Measurements from ENCODE around the gene REL. TPM values are rescaled to one million over a fixed set of nuclear protein-coding genes. Genes with fewer than 3 reads are reported as not detected.
A peak's percentile ranks its signal among the peaks of the same experiment; 100 is the strongest.

Gene REL
- total RNA-seq (10 to 100 TPM; 26.5 to 28.0 TPM), polyA plus RNA-seq (10 to 100 TPM in 1 of 2 donors, 1 to 10 TPM in 1; 3.8 to 12.3 TPM)

- Histone ChIP-seq H3K4me3 (ENCODE audit: low read length in 2 of 2) (peak within 1 kb of the TSS; percentile 96 to 100), H3K4me1 (ENCODE audit: insufficient read depth, low read length) (peaks cover 33% of the 10 kb centered on the region), H3K27me3 (ENCODE audit: insufficient read depth, low read length) (no peaks in the 10 kb centered on the region), H3K27ac (ENCODE audit: low read depth, low read length) (peak within 1 kb of the TSS; percentile 100), H3K36me3 (ENCODE audit: insufficient read depth, low read length) (no peaks in the 10 kb centered on the region), H3K9me3 (ENCODE audit: control insufficient read depth in 1 of 2, low read length in 2 of 2) (no peaks in the 10 kb centered on the region)
- H3K9me3 Mint-ChIP-seq: peaks cover 0 to 1% (median 0%) of the 10 kb centered on the region in 8 donors
- peak within 1 kb of the TSS; percentile 92 to 100 (median 96) for H3K4me3 Mint-ChIP-seq
- intact Hi-C loops (cut with micrococcal nuclease): loop anchor here (1.0 to 10.0 kb wide), 8 partner anchors 13 to 656 kb away; partner anchors contain the start of genes PAPOLG, USP34 and XPO1
- H3K4me1 Mint-ChIP-seq: peaks cover 14 to 41% (median 31%) of the 10 kb centered on the region in 4 donors
- no peaks in the 10 kb centered on the region for H3K27me3 Mint-ChIP-seq
- peak; percentile 88 to 91 (median 89) for DNase-seq
- H3K36me3 Mint-ChIP-seq: peaks cover 0 to 23% of the 10 kb centered on the region in 2 donors
- CTCF ChIA-PET (ENCODE audit: partially characterized antibody): interaction anchor here (0.8 to 2.8 kb wide), 19 partner anchors 9 to 296 kb away, joined by 3 to 21 read pairs (median 3); no protein-coding TSS in a partner anchor
- peak within 1 kb of the TSS; percentile 91 to 100 (median 99) for H3K27ac Mint-ChIP-seq
- POLR2A ChIA-PET (ENCODE audit: partially characterized antibody): interaction anchor here (0.5 to 4.3 kb wide), 32 partner anchors 9 to 973 kb away, joined by 3 to 99 read pairs (median 4); partner anchors contain the start of genes FAM161A, PAPOLG, PEX13 and PUS10
Observed at GRCh38 chr2:60881047-60881932, at the start of gene REL. REL (plus strand) TSS chr2:60881574; CDS start chr2:60881841, 267 bp downstream.

- H3K9me3 ChIP-seq (ENCODE audit: control insufficient read depth in 1 of 2, low read length in 2 of 2): no peaks in the 10 kb centered on the region
- no peaks in the 10 kb centered on the region for H3K4me1 ChIP-seq (ENCODE audit: insufficient read depth, low read length)
- Mint-ChIP-seq H3K27me3 (peaks cover 5 to 14% of the 10 kb centered on the region in 2 donors), H3K4me3 (no peak overlapping the region), H3K27ac (no peak overlapping the region), H3K9me3 (peaks cover 0 to 4% (median 0%) of the 10 kb centered on the region in 8 donors), H3K36me3 (no peaks in the 10 kb centered on the region), H3K4me1 (peaks cover 0 to 3% (median 0%) of the 10 kb centered on the region in 4 donors)
- H3K27ac ChIP-seq (ENCODE audit: low read depth, low read length): no peak overlapping the region
- no peaks in the 10 kb centered on the region for H3K27me3 ChIP-seq (ENCODE audit: insufficient read depth, low read length)
- intact Hi-C loops (cut with micrococcal nuclease): no loop called here
- DNase-seq: no peak
- ChIA-PET POLR2A (ENCODE audit: partially characterized antibody) (no interaction called here), CTCF (ENCODE audit: partially characterized antibody) (interaction anchor here (1.4 kb wide), 1 partner anchor 14 kb away, joined by 3 read pairs; no protein-coding TSS in a partner anchor)
- H3K36me3 ChIP-seq (ENCODE audit: insufficient read depth, low read length): no peaks in the 10 kb centered on the region
- no peak overlapping the region for H3K4me3 ChIP-seq (ENCODE audit: low read length in 2 of 2)
Observed at GRCh38 chr2:60831921-60832320, 49.5 kb upstream of the REL start.

DNA sequence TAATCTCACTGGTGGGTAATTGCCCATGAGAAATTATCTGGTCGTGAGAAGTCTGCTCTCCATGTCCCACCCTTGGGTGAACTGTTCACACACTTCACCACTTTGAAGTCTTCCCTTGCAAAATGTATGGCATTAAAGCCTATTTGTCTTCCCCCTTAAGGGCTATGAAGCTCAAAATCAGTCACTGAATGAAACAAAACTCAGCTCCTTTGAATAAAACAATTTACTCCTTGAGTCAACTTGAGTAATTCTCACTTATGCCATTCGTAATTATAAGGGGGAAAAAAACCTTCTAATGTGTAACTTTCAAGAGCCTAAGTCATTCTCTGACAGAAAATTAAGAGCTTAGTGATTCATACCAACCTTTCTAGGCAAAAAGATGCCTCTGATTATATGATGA is 48.8 kb upstream of the REL start:
- no peak overlapping the region for H3K27ac ChIP-seq (ENCODE audit: low read depth, low read length)
- Mint-ChIP-seq H3K27ac (peak overlapping the region in 1 of 7 donors; percentile 4), H3K27me3 (peaks cover 5 to 14% of the 10 kb centered on the region in 2 donors), H3K4me1 (no peaks in the 10 kb centered on the region), H3K4me3 (no peak overlapping the region), H3K9me3 (peaks cover 0 to 4% (median 0%) of the 10 kb centered on the region in 8 donors), H3K36me3 (no peaks in the 10 kb centered on the region)
- intact Hi-C loops (cut with micrococcal nuclease): no loop called here
- ChIA-PET CTCF (ENCODE audit: partially characterized antibody) (interaction anchor here (1.4 kb wide), 1 partner anchor 15 kb away, joined by 3 read pairs; no protein-coding TSS in a partner anchor), POLR2A (ENCODE audit: partially characterized antibody) (interaction anchor here (0.6 kb wide), 1 partner anchor 13 kb away, joined by 3 read pairs; no protein-coding TSS in a partner anchor)
- no peaks in the 10 kb centered on the region for H3K9me3 ChIP-seq (ENCODE audit: control insufficient read depth in 1 of 2, low read length in 2 of 2)
- DNase-seq: no peak
- H3K4me3 ChIP-seq (ENCODE audit: low read length in 2 of 2): no peak overlapping the region
- H3K36me3 ChIP-seq (ENCODE audit: insufficient read depth, low read length): no peaks in the 10 kb centered on the region
- H3K27me3 ChIP-seq (ENCODE audit: insufficient read depth, low read length): no peaks in the 10 kb centered on the region
- no peaks in the 10 kb centered on the region for H3K4me1 ChIP-seq (ENCODE audit: insufficient read depth, low read length)

- peaks cover 0 to 4% (median 0%) of the 10 kb centered on the region in 8 donors for H3K9me3 Mint-ChIP-seq
- H3K4me3 Mint-ChIP-seq: no peak overlapping the region
- peaks cover 0 to under 1% (median 0%) of the 10 kb centered on the region in 4 donors for H3K4me1 Mint-ChIP-seq
- ChIA-PET POLR2A (ENCODE audit: partially characterized antibody) (no interaction called here), CTCF (ENCODE audit: partially characterized antibody) (no interaction called here)
- H3K4me3 ChIP-seq (ENCODE audit: low read length in 2 of 2): no peak overlapping the region
- H3K9me3 ChIP-seq (ENCODE audit: control insufficient read depth in 1 of 2, low read length in 2 of 2): no peaks in the 10 kb centered on the region
- no peaks in the 10 kb centered on the region for H3K36me3 ChIP-seq (ENCODE audit: insufficient read depth, low read length)
- no peak for DNase-seq
- H3K27me3 Mint-ChIP-seq: peaks cover 5 to 14% of the 10 kb centered on the region in 2 donors
- no peaks in the 10 kb centered on the region for H3K4me1 ChIP-seq (ENCODE audit: insufficient read depth, low read length)
- H3K27ac ChIP-seq (ENCODE audit: low read depth, low read length): no peak overlapping the region
- H3K36me3 Mint-ChIP-seq: no peaks in the 10 kb centered on the region
- peak overlapping the region in 2 of 7 donors; percentile 9 to 42 for H3K27ac Mint-ChIP-seq
- no peaks in the 10 kb centered on the region for H3K27me3 ChIP-seq (ENCODE audit: insufficient read depth, low read length)
- intact Hi-C loops (cut with micrococcal nuclease): no loop called here
Observed at GRCh38 chr2:60834270-60834717, 47.1 kb upstream of the REL start.

GRCh38 chr2:60836491-60836890 is 44.9 kb upstream of the REL start:
- H3K27ac Mint-ChIP-seq: no peak overlapping the region
- no peak overlapping the region for H3K4me3 ChIP-seq (ENCODE audit: low read length in 2 of 2)

DNA sequence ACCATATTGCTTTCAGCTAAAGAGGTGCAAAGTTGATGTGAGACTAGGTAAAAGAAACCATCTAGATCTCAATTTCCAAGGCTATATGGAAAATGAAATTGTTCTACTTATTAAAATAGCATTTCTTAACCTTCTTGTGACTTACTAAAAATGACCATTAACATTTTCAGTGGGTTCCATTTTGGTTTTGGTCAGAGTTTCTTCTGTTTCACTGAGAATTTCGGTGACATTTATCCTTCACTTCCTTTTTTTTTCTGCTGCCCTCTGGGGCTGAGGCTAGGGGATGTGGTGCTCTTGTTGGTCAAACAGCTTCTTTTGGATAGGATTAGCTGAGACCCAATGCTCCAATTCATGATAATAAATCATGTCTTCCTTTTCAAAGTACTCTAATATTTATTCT is 44.3 kb upstream of the REL start:
- Mint-ChIP-seq H3K4me3 (no peak overlapping the region), H3K9me3 (no peaks in the 10 kb centered on the region), H3K36me3 (no peaks in the 10 kb centered on the region), H3K27ac (no peak overlapping the region), H3K27me3 (peaks cover 0 to 8% of the 10 kb centered on the region in 2 donors), H3K4me1 (peaks cover 9 to 14% (median 11%) of the 10 kb centered on the region in 4 donors)
- no peak overlapping the region for H3K27ac ChIP-seq (ENCODE audit: low read depth, low read length)
- ChIA-PET CTCF (ENCODE audit: partially characterized antibody) (no interaction called here), POLR2A (ENCODE audit: partially characterized antibody) (interaction anchor here (0.8 to 1.6 kb wide), 2 partner anchors 31 to 45 kb away, joined by 3 read pairs; partner anchors contain the start of gene REL)
- no peak for DNase-seq
- no peaks in the 10 kb centered on the region for H3K27me3 ChIP-seq (ENCODE audit: insufficient read depth, low read length)
- no peaks in the 10 kb centered on the region for H3K36me3 ChIP-seq (ENCODE audit: insufficient read depth, low read length)
- H3K4me3 ChIP-seq (ENCODE audit: low read length in 2 of 2): no peak overlapping the region
- peaks cover 14% of the 10 kb centered on the region for H3K4me1 ChIP-seq (ENCODE audit: insufficient read depth, low read length)
- intact Hi-C loops (cut with micrococcal nuclease): no loop called here
- H3K9me3 ChIP-seq (ENCODE audit: control insufficient read depth in 1 of 2, low read length in 2 of 2): no peaks in the 10 kb centered on the region

More at GRCh38 chr2:60836491-60836890, 44.9 kb upstream of the REL start:
- peaks cover 11% of the 10 kb centered on the region for H3K4me1 ChIP-seq (ENCODE audit: insufficient read depth, low read length)
- ChIA-PET CTCF (ENCODE audit: partially characterized antibody) (no interaction called here), POLR2A (ENCODE audit: partially characterized antibody) (interaction anchor here (0.8 kb wide), 1 partner anchor 45 kb away, joined by 3 read pairs; the partner anchor contains the start of gene REL)
- H3K27me3 Mint-ChIP-seq: peaks cover 2 to 8% of the 10 kb centered on the region in 2 donors
- no peak for DNase-seq
- no peak overlapping the region for H3K4me3 Mint-ChIP-seq
- H3K27ac ChIP-seq (ENCODE audit: low read depth, low read length): no peak overlapping the region
- intact Hi-C loops (cut with micrococcal nuclease): no loop called here
- no peaks in the 10 kb centered on the region for H3K36me3 ChIP-seq (ENCODE audit: insufficient read depth, low read length)
- H3K9me3 Mint-ChIP-seq: no peaks in the 10 kb centered on the region
- no peaks in the 10 kb centered on the region for H3K36me3 Mint-ChIP-seq
- H3K4me1 Mint-ChIP-seq: peaks cover 9 to 14% (median 11%) of the 10 kb centered on the region in 4 donors
- H3K9me3 ChIP-seq (ENCODE audit: control insufficient read depth in 1 of 2, low read length in 2 of 2): no peaks in the 10 kb centered on the region
- H3K27me3 ChIP-seq (ENCODE audit: insufficient read depth, low read length): no peaks in the 10 kb centered on the region

DNA sequence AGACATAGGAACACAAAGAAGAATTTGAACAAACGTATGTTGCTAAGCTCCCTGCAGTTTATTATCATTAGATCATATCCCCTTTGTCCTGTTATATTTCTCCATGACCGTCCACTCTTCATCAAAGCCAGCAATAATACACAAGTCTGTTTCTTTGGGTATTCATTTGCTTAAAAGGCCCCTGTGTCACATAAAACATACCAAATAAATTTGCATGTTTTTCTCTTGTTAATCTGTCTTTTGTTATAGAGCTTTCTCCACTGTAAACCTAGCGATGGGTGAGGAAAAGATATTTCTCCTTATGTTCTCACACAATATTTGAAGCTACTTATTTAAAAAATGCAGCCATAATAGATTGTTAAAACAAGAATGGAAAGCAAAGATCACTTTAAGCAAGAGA is 42.9 kb upstream of the REL start:
- Histone ChIP-seq H3K27ac (ENCODE audit: low read depth, low read length) (no peak overlapping the region), H3K9me3 (ENCODE audit: control insufficient read depth in 1 of 2, low read length in 2 of 2) (no peaks in the 10 kb centered on the region), H3K36me3 (ENCODE audit: insufficient read depth, low read length) (no peaks in the 10 kb centered on the region), H3K4me3 (ENCODE audit: low read length in 2 of 2) (no peak overlapping the region), H3K27me3 (ENCODE audit: insufficient read depth, low read length) (no peaks in the 10 kb centered on the region), H3K4me1 (ENCODE audit: insufficient read depth, low read length) (peaks cover 14% of the 10 kb centered on the region)
- Mint-ChIP-seq H3K27me3 (peaks cover 0 to 8% of the 10 kb centered on the region in 2 donors), H3K4me3 (no peak overlapping the region), H3K9me3 (no peaks in the 10 kb centered on the region), H3K36me3 (no peaks in the 10 kb centered on the region), H3K27ac (no peak overlapping the region), H3K4me1 (peaks cover 9 to 14% (median 11%) of the 10 kb centered on the region in 4 donors)
- ChIA-PET POLR2A (ENCODE audit: partially characterized antibody) (interaction anchor here (1.6 kb wide), 1 partner anchor 29 kb away, joined by 3 read pairs; no protein-coding TSS in a partner anchor), CTCF (ENCODE audit: partially characterized antibody) (interaction anchor here (1.4 kb wide), 1 partner anchor 33 kb away, joined by 4 read pairs; no protein-coding TSS in a partner anchor)
- DNase-seq: no peak
- intact Hi-C loops (cut with micrococcal nuclease): no loop called here

Data from CD4-positive, alpha-beta memory T cell (primary cell).